Measurements from ENCODE around the gene RPLP2.

The RPLP2 gene

DNA sequence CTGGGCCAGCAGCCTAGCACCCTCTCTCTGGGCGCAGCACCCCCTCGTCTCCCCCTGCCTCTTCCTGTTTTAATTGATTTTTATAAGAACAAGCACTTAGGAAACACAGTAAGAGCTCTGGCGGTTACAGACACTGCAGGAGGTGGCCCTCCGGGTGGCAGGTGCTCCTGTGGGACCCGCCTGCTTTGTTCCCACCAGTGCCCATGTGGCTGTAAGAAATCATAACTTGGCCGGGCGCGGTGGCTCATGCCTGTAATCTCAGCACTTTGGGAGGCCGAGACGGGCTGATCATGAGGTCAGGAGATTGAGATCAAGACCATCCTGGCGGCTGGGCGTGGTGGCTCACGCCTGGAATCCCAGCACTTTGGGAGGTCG is 51.3 kb downstream of the RPLP2 start:
- no peak overlapping the region for H3K4me3 ChIP-seq (replicated peaks; ENCODE audit: low read depth, low read length)
- DNase-seq (ENCODE audit: extremely low read depth, low read depth): no peak
- TF ChIP-seq, protein P1, sequence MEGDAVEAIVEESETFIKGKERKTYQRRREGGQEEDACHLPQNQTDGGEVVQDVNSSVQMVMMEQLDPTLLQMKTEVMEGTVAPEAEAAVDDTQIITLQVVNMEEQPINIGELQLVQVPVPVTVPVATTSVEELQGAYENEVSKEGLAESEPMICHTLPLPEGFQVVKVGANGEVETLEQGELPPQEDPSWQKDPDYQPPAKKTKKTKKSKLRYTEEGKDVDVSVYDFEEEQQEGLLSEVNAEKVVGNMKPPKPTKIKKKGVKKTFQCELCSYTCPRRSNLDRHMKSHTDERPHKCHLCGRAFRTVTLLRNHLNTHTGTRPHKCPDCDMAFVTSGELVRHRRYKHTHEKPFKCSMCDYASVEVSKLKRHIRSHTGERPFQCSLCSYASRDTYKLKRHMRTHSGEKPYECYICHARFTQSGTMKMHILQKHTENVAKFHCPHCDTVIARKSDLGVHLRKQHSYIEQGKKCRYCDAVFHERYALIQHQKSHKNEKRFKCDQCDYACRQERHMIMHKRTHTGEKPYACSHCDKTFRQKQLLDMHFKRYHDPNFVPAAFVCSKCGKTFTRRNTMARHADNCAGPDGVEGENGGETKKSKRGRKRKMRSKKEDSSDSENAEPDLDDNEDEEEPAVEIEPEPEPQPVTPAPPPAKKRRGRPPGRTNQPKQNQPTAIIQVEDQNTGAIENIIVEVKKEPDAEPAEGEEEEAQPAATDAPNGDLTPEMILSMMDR (IDR thresholded peaks at IDR 0.05; ENCODE audit: low read depth, low read length, missing control alignments): no peak

DNA sequence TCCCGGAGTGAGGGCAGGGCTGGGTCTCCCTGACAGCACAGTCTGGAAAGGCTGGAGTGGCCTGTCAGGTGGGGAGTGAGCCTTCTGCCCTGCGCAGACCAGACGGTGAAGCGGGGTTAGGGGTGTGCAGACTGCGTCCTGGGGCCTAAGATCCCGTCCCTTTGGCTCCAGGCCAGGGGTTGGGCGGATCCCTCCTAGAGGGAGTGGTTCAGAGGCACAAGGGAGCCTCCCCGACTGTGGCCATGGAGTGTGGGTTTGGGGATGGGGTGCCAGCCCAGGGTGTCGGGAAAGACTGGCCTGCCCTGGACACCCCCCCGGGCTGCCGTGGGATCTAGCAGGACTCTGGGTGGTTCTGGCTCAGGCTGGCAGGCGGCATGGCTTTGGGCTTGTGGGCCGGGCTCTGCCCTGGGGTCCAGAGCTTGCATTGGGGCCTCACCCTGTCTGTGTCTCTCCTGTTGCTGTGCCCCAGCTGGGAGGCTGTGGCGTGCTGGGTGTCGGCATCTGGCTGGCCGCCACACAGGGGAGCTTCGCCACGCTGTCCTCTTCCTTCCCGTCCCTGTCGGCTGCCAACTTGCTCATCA is 52.4 kb downstream of the RPLP2 start:
- H3K4me3 ChIP-seq (replicated peaks; ENCODE audit: low read depth, low read length): no peak overlapping the region
- no peak for DNase-seq (ENCODE audit: extremely low read depth, low read depth)
- TF ChIP-seq, protein P1 (IDR thresholded peaks at IDR 0.05; ENCODE audit: low read depth, low read length, missing control alignments): no peak
